ENCODE results near the gene PRKCE.
"Not testable (repeated sequence)": the region's sequence is repeated elsewhere in the genome, so short reads cannot be mapped to it uniquely, and the experiment has no call there.

Gene PRKCE

GRCh38 chr2:45715601-45716379, 64.3 kb downstream of the PRKCE start:
- no peak for DNase-seq (ENCODE audit: low read depth)
- no peak overlapping the region for H3K4me3 ChIP-seq (ENCODE audit: low read depth, low read length)
- no peak for TF ChIP-seq CTCF (IDR thresholded peaks at IDR 0.05; ENCODE audit: low read depth, low read length, missing control alignments)

- not testable (repeated sequence) for DNase-seq (ENCODE audit: low read depth)
Observed at GRCh38 chr2:45716432-45716831, 65.0 kb downstream of the PRKCE start.

GRCh38 chr2:45716915-45717314, 65.4 kb downstream of the PRKCE start:
- DNase-seq (ENCODE audit: low read depth), result no peak
- no peak for TF ChIP-seq CTCF (IDR thresholded peaks at IDR 0.05; ENCODE audit: low read depth, low read length, missing control alignments)
- no peak overlapping the region for H3K4me3 ChIP-seq (ENCODE audit: low read depth, low read length)

More at GRCh38 chr2:45716432-45716831, 65.0 kb downstream of the PRKCE start:
- not testable (repeated sequence) for H3K4me3 ChIP-seq (ENCODE audit: low read depth, low read length)

GRCh38 chr2:45720210-45720609, 68.7 kb downstream of the PRKCE start:
- TF ChIP-seq CTCF (IDR thresholded peaks at IDR 0.05; ENCODE audit: low read depth, low read length, missing control alignments), result peak; percentile 31
- H3K4me3 ChIP-seq (ENCODE audit: low read depth, low read length), result no peak overlapping the region
- no peak for DNase-seq (ENCODE audit: low read depth)

- TF ChIP-seq CTCF (IDR thresholded peaks at IDR 0.05; ENCODE audit: low read depth, low read length, missing control alignments), result no peak
- no peak overlapping the region for H3K4me3 ChIP-seq (ENCODE audit: low read depth, low read length)
- DNase-seq (ENCODE audit: low read depth), result no peak
Observed at GRCh38 chr2:45721150-45721549, 69.7 kb downstream of the PRKCE start.

- no peak for DNase-seq (ENCODE audit: low read depth)
- no peak for TF ChIP-seq CTCF (IDR thresholded peaks at IDR 0.05; ENCODE audit: low read depth, low read length, missing control alignments)
- no peak overlapping the region for H3K4me3 ChIP-seq (ENCODE audit: low read depth, low read length)
Observed at GRCh38 chr2:45722477-45722876, 71.0 kb downstream of the PRKCE start.

GRCh38 chr2:45723857-45724256, 72.4 kb downstream of the PRKCE start:
- H3K4me3 ChIP-seq (ENCODE audit: low read depth, low read length), result no peak overlapping the region
- no peak for TF ChIP-seq CTCF (IDR thresholded peaks at IDR 0.05; ENCODE audit: low read depth, low read length, missing control alignments)
- no peak for DNase-seq (ENCODE audit: low read depth)
